GM23248 (cell line): Measurements from ENCODE around the gene TMC1.

Source experiments
- EZH2 ChIP-seq: fragments of 200-600 bp; sonication (generic); IDR thresholded peaks from 2 replicates; pipeline ENCODE4 v1.6.1; 2018; ENCODE audit warnings: antibody characterized with exemption, mild to moderate bottlenecking; ENCODE audit not compliant: insufficient read depth, poor library complexity, severe bottlenecking
- EZH2phosphoT487 ChIP-seq: fragments of 200-600 bp; sonication (generic); IDR thresholded peaks from 2 replicates; pipeline ENCODE4 v1.6.1; 2018; ENCODE audit warnings: antibody characterized with exemption, moderate library complexity, mild to moderate bottlenecking, low read depth; ENCODE audit not compliant: insufficient read depth

DNA sequence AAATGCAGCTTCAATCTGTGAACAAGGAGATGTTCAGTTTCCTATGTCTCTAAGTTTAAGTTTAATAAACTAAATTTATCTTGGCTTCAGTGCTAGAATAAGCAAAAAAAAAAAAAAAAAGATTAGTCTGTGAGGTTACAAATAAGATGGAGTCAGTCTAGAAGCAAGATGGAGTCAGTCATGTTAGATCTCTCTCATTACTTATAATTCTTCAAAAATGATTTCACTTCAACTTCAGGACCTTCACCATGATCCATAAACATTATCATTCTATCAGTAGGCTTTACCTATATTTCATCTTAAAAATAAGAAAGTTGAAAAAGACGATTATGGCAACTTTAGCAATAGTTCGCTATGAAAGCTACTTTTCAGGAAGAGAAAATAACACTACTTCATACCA lies 30.2 kb upstream of the TMC1 start:
- TF ChIP-seq EZH2 (no peak), EZH2phosphoT487 (no peak)
